Natural killer cell (primary cell): Measurements from ENCODE around the gene TNFAIP3. TPM values are rescaled to one million over a fixed set of nuclear protein-coding genes. Genes with fewer than 3 reads are reported as not detected.
A peak's percentile ranks its signal among the peaks of the same experiment; 100 is the strongest.

Experiments
- ATAC-seq, 3 donors: fragments of 150-1000 bp in 2 of 3; fragments of 200-7000 bp in 1 of 3; cut with Tn5 transposase; 1 replicate in 1 of 3; 2 replicates in 2 of 3; pipeline ENCODE4 v1.10.0; 2021; ENCODE audit warnings: mild to moderate bottlenecking in 2 of 3, moderate library complexity in 2 of 3
- DNase-seq, 2 donors: peaks; one replicate each; pipeline versions ENCODE4 v3.0.0 to v3.0.0-alpha.2; 2013 to 2021; ENCODE audit warnings: mixed read lengths in 1 of 2
- H3K27ac ChIP-seq: one replicate; pipeline ENCODE4 v1.5.1; 2013; ENCODE audit warnings: mild to moderate bottlenecking, low read length
- H3K27me3 ChIP-seq: one replicate; pipeline ENCODE4 v1.6.1; 2013; ENCODE audit warnings: low read length; ENCODE audit not compliant: control insufficient read depth, insufficient read depth
- H3K36me3 ChIP-seq: one replicate; pipeline ENCODE4 v1.6.1; 2013; ENCODE audit warnings: low read length; ENCODE audit not compliant: control insufficient read depth, insufficient read depth
- H3K4me1 ChIP-seq: one replicate; pipeline ENCODE4 v1.6.1; 2013; ENCODE audit warnings: low read length; ENCODE audit not compliant: control insufficient read depth, insufficient read depth
- H3K4me3 ChIP-seq: one replicate; pipeline ENCODE4 v1.5.1; 2013; ENCODE audit warnings: low read length
- H3K9me3 ChIP-seq: one replicate; pipeline ENCODE4 v1.6.1; 2013; ENCODE audit warnings: low read length; ENCODE audit not compliant: control insufficient read depth, insufficient read depth
- H3K27ac Mint-ChIP-seq, 2 donors: one replicate each; pipeline ENCODE4 v1.8.0; 2022; ENCODE audit warnings: mild to moderate bottlenecking in 2 of 2, mixed read lengths in 2 of 2, moderate library complexity in 1 of 2
- H3K27me3 Mint-ChIP-seq, 2 donors: one replicate each; pipeline ENCODE4 v1.8.0; 2022; ENCODE audit warnings: low read depth in 2 of 2, mixed read lengths in 2 of 2
- H3K36me3 Mint-ChIP-seq: one replicate; pipeline ENCODE4 v1.8.0; 2022; ENCODE audit warnings: mixed read lengths
- H3K4me1 Mint-ChIP-seq, 2 donors: one replicate each; pipeline ENCODE4 v1.8.0; 2022; ENCODE audit warnings: mixed read lengths in 2 of 2
- H3K4me3 Mint-ChIP-seq: one replicate; pipeline ENCODE4 v1.8.0; 2022; ENCODE audit warnings: mild to moderate bottlenecking, moderate library complexity, mixed read lengths
- H3K9me3 Mint-ChIP-seq, 2 donors: one replicate each; pipeline ENCODE4 v1.8.0; 2022; ENCODE audit warnings: mixed read lengths in 2 of 2
- WGBS: methylation state at CpG from one replicate; pipeline ENCODE4 v1.1.7; 2013; ENCODE audit warnings: missing lambda C conversion rate; ENCODE audit not compliant: insufficient coverage; 5-methylcytosine and 5-hydroxymethylcytosine counted together
- intact Hi-C: fragments of 100-400 bp; cut with micrococcal nuclease; formaldehyde crosslinking; loops from one replicate; pipeline ENCODE4 v1.14.2; 2022
- total RNA-seq, 4 donors: library from RNA; stranded (reverse); fragments of 120-200 nt in 1 of 4; gene quantifications; one replicate each; pipeline versions ENCODE4 v1.2.3 to v1.2.4, GENCODE V29; 2013 to 2022
- TF ChIP-seq, protein P1 (sequence below): fragments of 200-600 bp; IDR thresholded peaks from one replicate; pipeline ENCODE4 v1.8.0; 2022; ENCODE audit warnings: antibody characterized with exemption

The TNFAIP3 gene
- total RNA-seq, 3 donors from 2014 or later (not counting 1 experiment from before 2014, with no cell fraction given) = 1,163 to 1,298 (median 1,241) TPM

GRCh38 chr6:137925141-137925698 is 58.2 kb downstream of the TNFAIP3 start:
- peaks cover 0 to 3% of the 10 kb centered on the region in 2 donors for H3K27me3 Mint-ChIP-seq
- no peaks in the 10 kb centered on the region for H3K9me3 Mint-ChIP-seq

DNA sequence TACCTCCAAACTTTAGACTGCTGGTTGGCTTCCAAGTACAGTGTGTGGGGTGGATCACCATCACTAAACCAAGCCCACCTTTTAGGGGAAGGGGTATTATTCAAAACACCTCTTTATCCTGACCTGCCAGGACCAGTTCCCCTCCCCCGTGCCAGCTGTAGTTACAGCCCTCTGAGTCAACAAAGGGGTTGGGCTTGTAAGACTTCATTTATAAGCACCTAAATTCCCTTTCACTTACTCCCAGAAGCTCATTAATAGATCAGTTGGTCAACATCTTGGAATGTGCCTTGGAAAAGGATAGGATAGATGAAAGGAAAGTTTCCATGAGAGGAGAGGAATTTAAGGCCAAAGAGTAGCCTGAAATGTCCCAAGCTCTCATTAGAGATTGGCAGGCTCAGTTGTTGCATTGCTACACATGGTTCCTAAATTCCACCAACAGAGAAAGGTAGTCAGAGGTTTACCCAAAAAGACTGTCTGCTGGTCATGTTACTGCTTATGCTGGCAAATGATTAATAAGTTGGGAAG is 59.2 kb downstream of the TNFAIP3 start:
- Histone ChIP-seq H3K4me1 (peaks cover 25% of the 10 kb centered on the region), H3K9me3 (no peaks in the 10 kb centered on the region), H3K27me3 (no peaks in the 10 kb centered on the region), H3K4me3 (no peak overlapping the region), H3K36me3 (no peaks in the 10 kb centered on the region), H3K27ac (no peak overlapping the region)
- intact Hi-C loops = loop anchor here (2.0 to 5.0 kb wide), 4 partner anchors 54 to 211 kb away; no protein-coding TSS in a partner anchor
- TF ChIP-seq, protein P1, sequence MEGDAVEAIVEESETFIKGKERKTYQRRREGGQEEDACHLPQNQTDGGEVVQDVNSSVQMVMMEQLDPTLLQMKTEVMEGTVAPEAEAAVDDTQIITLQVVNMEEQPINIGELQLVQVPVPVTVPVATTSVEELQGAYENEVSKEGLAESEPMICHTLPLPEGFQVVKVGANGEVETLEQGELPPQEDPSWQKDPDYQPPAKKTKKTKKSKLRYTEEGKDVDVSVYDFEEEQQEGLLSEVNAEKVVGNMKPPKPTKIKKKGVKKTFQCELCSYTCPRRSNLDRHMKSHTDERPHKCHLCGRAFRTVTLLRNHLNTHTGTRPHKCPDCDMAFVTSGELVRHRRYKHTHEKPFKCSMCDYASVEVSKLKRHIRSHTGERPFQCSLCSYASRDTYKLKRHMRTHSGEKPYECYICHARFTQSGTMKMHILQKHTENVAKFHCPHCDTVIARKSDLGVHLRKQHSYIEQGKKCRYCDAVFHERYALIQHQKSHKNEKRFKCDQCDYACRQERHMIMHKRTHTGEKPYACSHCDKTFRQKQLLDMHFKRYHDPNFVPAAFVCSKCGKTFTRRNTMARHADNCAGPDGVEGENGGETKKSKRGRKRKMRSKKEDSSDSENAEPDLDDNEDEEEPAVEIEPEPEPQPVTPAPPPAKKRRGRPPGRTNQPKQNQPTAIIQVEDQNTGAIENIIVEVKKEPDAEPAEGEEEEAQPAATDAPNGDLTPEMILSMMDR = no peak
- Mint-ChIP-seq H3K4me1 (peaks cover 28 to 40% of the 10 kb centered on the region in 2 donors), H3K27ac (peak overlapping the region; percentile 67 to 90), H3K4me3 (peak overlapping the region; percentile 52), H3K36me3 (no peaks in the 10 kb centered on the region), H3K9me3 (no peaks in the 10 kb centered on the region), H3K27me3 (peaks cover 0 to 3% of the 10 kb centered on the region in 2 donors)
- WGBS = no CpG with 5 or more reads among the region's 1 CpG
- DNase-seq (no peak), ATAC-seq (no peak)

More at GRCh38 chr6:137925141-137925698, 58.2 kb downstream of the TNFAIP3 start:
- Histone ChIP-seq H3K9me3 (no peaks in the 10 kb centered on the region), H3K4me1 (peaks cover 25% of the 10 kb centered on the region), H3K4me3 (no peak overlapping the region), H3K27me3 (no peaks in the 10 kb centered on the region), H3K27ac (no peak overlapping the region), H3K36me3 (no peaks in the 10 kb centered on the region)
- Mint-ChIP-seq H3K27ac (peak overlapping the region in 1 of 2 donors; percentile 43), H3K36me3 (no peaks in the 10 kb centered on the region), H3K4me1 (peaks cover 28 to 40% of the 10 kb centered on the region in 2 donors), H3K4me3 (no peak overlapping the region)
- 95% methylated on average over 12 of the region's 12 CpGs for WGBS
- TF ChIP-seq, protein P1 = no peak
- DNase-seq (no peak), ATAC-seq (no peak)
- intact Hi-C loops = loop anchor here (5.0 kb wide), 3 partner anchors 53 to 123 kb away; no protein-coding TSS in a partner anchor

DNA sequence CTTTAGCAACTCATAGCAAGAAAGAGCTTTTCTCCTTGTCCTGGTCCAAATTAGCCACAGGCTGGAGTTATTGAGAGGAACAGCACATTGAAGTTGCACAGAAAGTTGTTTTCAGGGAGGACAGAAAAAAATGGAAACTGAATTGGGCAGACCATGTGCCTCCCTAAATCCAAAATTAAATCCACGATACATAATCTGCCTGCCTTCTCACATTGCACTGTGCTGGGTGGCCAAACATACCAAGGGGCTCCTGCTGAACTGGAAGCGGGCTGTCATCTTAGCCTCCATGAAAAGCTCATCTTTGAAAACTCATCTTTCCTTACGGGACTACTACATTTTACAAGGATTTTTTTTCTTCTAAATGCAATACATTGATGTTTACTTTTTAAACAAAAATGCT is 59.9 kb downstream of the TNFAIP3 start:
- Histone ChIP-seq H3K9me3 (no peaks in the 10 kb centered on the region), H3K4me3 (no peak overlapping the region), H3K27ac (no peak overlapping the region), H3K4me1 (peaks cover 25% of the 10 kb centered on the region), H3K36me3 (no peaks in the 10 kb centered on the region), H3K27me3 (no peaks in the 10 kb centered on the region)
- DNase-seq (no peak), ATAC-seq (no peak)
- Mint-ChIP-seq H3K27ac (peak overlapping the region; percentile 67 to 90), H3K27me3 (peaks cover 0 to 3% of the 10 kb centered on the region in 2 donors), H3K9me3 (no peaks in the 10 kb centered on the region), H3K36me3 (no peaks in the 10 kb centered on the region), H3K4me1 (peaks cover 28 to 33% of the 10 kb centered on the region in 2 donors), H3K4me3 (peak overlapping the region; percentile 52)
- WGBS = 91% methylated on average over 2 of the region's 3 CpGs
- TF ChIP-seq, protein P1 = no peak
- intact Hi-C loops = loop anchor here (1.0 to 5.0 kb wide), 5 partner anchors 48 to 212 kb away; no protein-coding TSS in a partner anchor
